AG10803 (cell line): Measurements from ENCODE around the gene TTC31.

Experiments
- DNase-seq: peaks from one replicate; pipeline ENCODE4 v3.0.0; 2010; ENCODE audit warnings: low read depth
- H3K4me3 ChIP-seq: 2 replicates; pipeline ENCODE4 v1.5.1; 2011; ENCODE audit warnings: mild to moderate bottlenecking, low read length, control low read depth
- CTCF ChIP-seq: conservative IDR thresholded peaks from 2 replicates; pipeline ENCODE4 v1.5.1; 2011; ENCODE audit warnings: mild to moderate bottlenecking, low read length, control low read depth, inconsistent platforms

The TTC31 gene

GRCh38 chr2:74524005-74524404, 41.1 kb downstream of the TTC31 start:
- DNase-seq: no peak
- no peak for TF ChIP-seq CTCF
- H3K4me3 ChIP-seq: no peak overlapping the region

GRCh38 chr2:74524955-74525716, 42.3 kb downstream of the TTC31 start:
- TF ChIP-seq CTCF: no peak
- H3K4me3 ChIP-seq: no peak overlapping the region
- no peak for DNase-seq

GRCh38 chr2:74525717-74526648, 43.1 kb downstream of the TTC31 start, which contains the start of gene DQX1:
DQX1 (minus strand) TSS chr2:74526231; CDS start chr2:74525729, 502 bp downstream.
- no peak for TF ChIP-seq CTCF
- no peak for DNase-seq
- no peak within 1 kb of the TSS for H3K4me3 ChIP-seq

- no peak for DNase-seq
- no peak overlapping the region for H3K4me3 ChIP-seq
- TF ChIP-seq CTCF: no peak
These were observed 43.9 kb downstream of the TTC31 start for GRCh38 chr2:74526649-74527230.

- no peak overlapping the region for H3K4me3 ChIP-seq
- no peak for TF ChIP-seq CTCF
- DNase-seq: no peak
These were observed 44.9 kb downstream of the TTC31 start for GRCh38 chr2:74527741-74528140.

- TF ChIP-seq CTCF: no peak; the same call in 1 of the 2 replicates
- DNase-seq: no peak
- H3K4me3 ChIP-seq: peak overlapping the region; percentile 99
These were observed 45.9 kb downstream of the TTC31 start for GRCh38 chr2:74528600-74529356.
